ENCODE results near the gene PTCD3.

PTCD3 gene

DNA sequence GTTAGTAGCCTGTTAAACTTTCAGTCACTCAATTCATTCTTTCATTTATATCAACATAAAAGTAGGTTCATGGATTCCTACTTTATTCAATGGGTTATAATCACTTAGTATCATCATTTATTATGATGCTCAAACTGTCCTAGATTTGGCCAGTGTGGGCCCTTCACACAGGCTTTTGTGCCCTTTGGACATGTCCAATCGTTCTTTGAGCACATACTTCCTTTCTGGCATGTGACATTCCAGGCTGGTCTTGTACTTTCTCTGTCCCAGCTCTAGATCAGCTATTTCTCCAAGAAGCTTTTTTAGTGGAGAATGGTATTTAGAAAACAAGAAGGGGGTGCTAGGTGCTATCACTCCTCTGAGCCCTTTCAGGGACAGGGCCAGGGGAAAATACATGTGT lies 11.8 kb upstream of the PTCD3 start:
- Histone ChIP-seq H3K27ac (ENCODE audit: low read depth, low read length) (no peak overlapping the region), H3K4me3 (ENCODE audit: insufficient read depth, low read length, poor library complexity, severe bottlenecking) (no peak overlapping the region), H3K36me3 (ENCODE audit: low read length) (peaks cover 21% of the 10 kb centered on the region; the same call in 1 of the 2 replicates), H3F3A (ENCODE audit: insufficient read depth) (no peaks in the 10 kb centered on the region), H3K9me3 (ENCODE audit: insufficient read depth, low read length) (no peaks in the 10 kb centered on the region), H3K9me2 (replicated peaks; ENCODE audit: insufficient read depth, low read length) (no peaks in the 10 kb centered on the region), H2AFZ (ENCODE audit: low read depth, low read length, severe bottlenecking) (no peak overlapping the region), H3K9ac (ENCODE audit: low read length) (no peak overlapping the region), H4K20me1 (ENCODE audit: low read depth, low read length) (no peaks in the 10 kb centered on the region), H3K4me2 (ENCODE audit: low read depth, low read length, poor library complexity, severe bottlenecking) (no peak overlapping the region), H3K79me2 (ENCODE audit: insufficient read depth, low read length) (peaks cover 39% of the 10 kb centered on the region; the same call in 1 of the 2 replicates), H3K27me3 (ENCODE audit: low read length) (no peaks in the 10 kb centered on the region)
- TF ChIP-seq CTCF (IDR thresholded peaks at IDR 0.05; ENCODE audit: insufficient read depth, low read length, poor library complexity, severe bottlenecking) (no peak), EZH2phosphoT487 (conservative IDR thresholded peaks at IDR 0.05; ENCODE audit: low read length) (no peak)

DNA sequence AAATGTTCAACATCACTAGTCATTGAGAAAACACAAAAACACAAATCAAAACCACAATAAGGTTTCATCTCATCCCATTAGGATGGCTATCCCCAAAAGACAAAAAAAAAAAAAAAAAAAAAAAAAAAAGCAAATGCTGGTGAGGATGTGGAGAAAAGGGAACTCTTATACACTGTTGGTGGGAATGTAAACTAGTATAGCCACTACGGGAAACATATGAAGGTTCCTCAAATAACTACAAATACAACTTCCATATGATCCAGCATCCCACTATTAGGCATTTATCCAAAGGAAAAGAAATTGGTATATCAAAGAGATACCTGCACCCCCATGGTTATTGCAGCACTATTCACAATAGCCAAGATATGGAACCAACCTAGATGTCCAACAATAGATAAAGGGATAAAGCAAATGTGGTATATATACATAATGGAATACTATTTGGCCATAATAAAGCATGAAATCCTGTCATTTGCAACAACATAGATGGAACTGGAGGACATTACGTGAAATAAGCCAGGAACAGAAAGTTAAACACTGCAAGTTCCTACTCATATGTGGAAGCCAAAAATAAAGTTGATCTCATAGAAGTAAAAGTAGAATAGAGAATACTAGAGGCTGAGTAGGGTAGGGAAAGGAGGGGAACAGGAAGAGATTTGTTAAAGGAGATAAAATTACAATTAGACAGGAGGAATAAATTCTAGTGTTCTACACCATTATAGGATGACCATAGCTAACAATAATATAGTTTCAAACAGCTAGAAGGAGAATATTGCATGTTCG lies 8.7 kb upstream of the PTCD3 start:
- no peaks in the 10 kb centered on the region for H3K9me3 ChIP-seq (ENCODE audit: insufficient read depth, low read length)
- H3K36me3 ChIP-seq (ENCODE audit: low read length) = peaks cover 26% of the 10 kb centered on the region
- H3K4me3 ChIP-seq (ENCODE audit: insufficient read depth, low read length, poor library complexity, severe bottlenecking) = no peak overlapping the region
- peaks cover 56% of the 10 kb centered on the region for H3K79me2 ChIP-seq (ENCODE audit: insufficient read depth, low read length)
- no peaks in the 10 kb centered on the region for H4K20me1 ChIP-seq (ENCODE audit: low read depth, low read length)
- H3K9ac ChIP-seq (ENCODE audit: low read length) = no peak overlapping the region
- no peak overlapping the region for H3K4me2 ChIP-seq (ENCODE audit: low read depth, low read length, poor library complexity, severe bottlenecking)
- no peak for TF ChIP-seq CTCF (IDR thresholded peaks at IDR 0.05; ENCODE audit: insufficient read depth, low read length, poor library complexity, severe bottlenecking)
- TF ChIP-seq EZH2phosphoT487 (conservative IDR thresholded peaks at IDR 0.05; ENCODE audit: low read length) = no peak
- H3K9me2 ChIP-seq (replicated peaks; ENCODE audit: insufficient read depth, low read length) = no peaks in the 10 kb centered on the region
- H3K27ac ChIP-seq (ENCODE audit: low read depth, low read length) = no peak overlapping the region
- H3F3A ChIP-seq (ENCODE audit: insufficient read depth) = no peaks in the 10 kb centered on the region
- no peaks in the 10 kb centered on the region for H3K27me3 ChIP-seq (ENCODE audit: low read length)
- H2AFZ ChIP-seq (ENCODE audit: low read depth, low read length, severe bottlenecking) = no peak overlapping the region

DNA sequence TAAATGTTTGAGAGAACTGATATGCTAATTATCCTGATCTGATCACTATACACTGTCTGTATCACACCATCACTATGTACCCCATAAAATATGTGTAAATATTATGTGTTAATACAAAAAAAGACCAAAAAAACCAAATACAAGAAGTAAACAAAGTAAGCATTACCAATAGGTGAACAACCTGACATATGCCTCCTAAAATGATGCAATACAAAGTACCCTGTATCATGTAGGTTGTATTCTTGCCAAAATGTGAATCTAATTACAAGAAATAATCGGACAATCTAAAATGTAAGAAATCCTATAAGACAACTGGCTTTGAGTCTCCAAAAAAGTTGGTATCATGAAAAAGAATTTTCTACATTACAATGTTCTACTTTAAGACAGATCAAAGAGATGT lies 8.1 kb upstream of the PTCD3 start:
- H3K9ac ChIP-seq (ENCODE audit: low read length) = no peak overlapping the region
- H3K27me3 ChIP-seq (ENCODE audit: low read length) = no peaks in the 10 kb centered on the region
- no peak overlapping the region for H3K27ac ChIP-seq (ENCODE audit: low read depth, low read length)
- no peaks in the 10 kb centered on the region for H3K9me2 ChIP-seq (replicated peaks; ENCODE audit: insufficient read depth, low read length)
- no peak overlapping the region for H3K4me3 ChIP-seq (ENCODE audit: insufficient read depth, low read length, poor library complexity, severe bottlenecking)
- no peak overlapping the region for H2AFZ ChIP-seq (ENCODE audit: low read depth, low read length, severe bottlenecking)
- no peaks in the 10 kb centered on the region for H3F3A ChIP-seq (ENCODE audit: insufficient read depth)
- peaks cover 62% of the 10 kb centered on the region for H3K79me2 ChIP-seq (ENCODE audit: insufficient read depth, low read length)
- H3K9me3 ChIP-seq (ENCODE audit: insufficient read depth, low read length) = no peaks in the 10 kb centered on the region
- H4K20me1 ChIP-seq (ENCODE audit: low read depth, low read length) = no peaks in the 10 kb centered on the region
- no peak overlapping the region for H3K4me2 ChIP-seq (ENCODE audit: low read depth, low read length, poor library complexity, severe bottlenecking)
- TF ChIP-seq CTCF (IDR thresholded peaks at IDR 0.05; ENCODE audit: insufficient read depth, low read length, poor library complexity, severe bottlenecking) (no peak), EZH2phosphoT487 (conservative IDR thresholded peaks at IDR 0.05; ENCODE audit: low read length) (no peak)
- H3K36me3 ChIP-seq (ENCODE audit: low read length) = peaks cover 31% of the 10 kb centered on the region

Data from SU-DHL-6 (cell line).